ENCODE measurements around the gene HOTAIR.

Gene HOTAIR

DNA sequence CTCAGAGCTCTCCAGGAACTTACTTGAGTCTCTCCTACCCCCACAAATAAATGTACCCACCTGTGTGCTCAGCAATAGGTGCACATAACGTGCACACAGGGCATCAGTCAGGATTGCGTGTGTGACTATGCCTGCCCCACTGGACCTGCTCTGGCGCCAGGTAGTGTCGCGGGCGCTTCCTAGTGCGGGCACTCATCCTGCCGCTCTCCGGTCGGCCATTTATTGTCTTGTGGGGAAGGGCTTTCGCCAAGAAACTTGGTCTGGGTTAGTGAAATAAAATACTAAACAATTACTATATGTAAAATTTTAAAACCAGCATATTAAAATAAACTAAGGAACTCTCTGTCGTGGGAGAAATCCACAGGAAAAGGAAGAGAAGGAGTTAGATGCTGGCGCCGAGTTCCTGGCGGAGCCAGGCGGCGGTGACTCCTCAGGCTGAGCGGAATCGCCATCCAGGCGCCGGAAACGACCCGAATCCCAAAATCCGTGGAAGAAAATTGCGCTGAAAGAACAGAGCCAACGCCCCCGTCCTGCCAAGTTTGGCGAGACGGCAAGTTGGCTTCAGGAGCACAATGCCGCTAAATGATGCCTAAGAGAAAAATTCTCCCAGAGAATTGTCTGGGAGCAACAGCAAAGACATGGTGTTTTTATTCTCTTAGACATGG is 44.0 kb downstream of the HOTAIR start:
- no peak for DNase-seq (ENCODE audit: extremely low spot score)
- ChIA-PET POLR2A (no interaction called here), CTCF (no interaction called here)
- TF ChIP-seq, protein P1, sequence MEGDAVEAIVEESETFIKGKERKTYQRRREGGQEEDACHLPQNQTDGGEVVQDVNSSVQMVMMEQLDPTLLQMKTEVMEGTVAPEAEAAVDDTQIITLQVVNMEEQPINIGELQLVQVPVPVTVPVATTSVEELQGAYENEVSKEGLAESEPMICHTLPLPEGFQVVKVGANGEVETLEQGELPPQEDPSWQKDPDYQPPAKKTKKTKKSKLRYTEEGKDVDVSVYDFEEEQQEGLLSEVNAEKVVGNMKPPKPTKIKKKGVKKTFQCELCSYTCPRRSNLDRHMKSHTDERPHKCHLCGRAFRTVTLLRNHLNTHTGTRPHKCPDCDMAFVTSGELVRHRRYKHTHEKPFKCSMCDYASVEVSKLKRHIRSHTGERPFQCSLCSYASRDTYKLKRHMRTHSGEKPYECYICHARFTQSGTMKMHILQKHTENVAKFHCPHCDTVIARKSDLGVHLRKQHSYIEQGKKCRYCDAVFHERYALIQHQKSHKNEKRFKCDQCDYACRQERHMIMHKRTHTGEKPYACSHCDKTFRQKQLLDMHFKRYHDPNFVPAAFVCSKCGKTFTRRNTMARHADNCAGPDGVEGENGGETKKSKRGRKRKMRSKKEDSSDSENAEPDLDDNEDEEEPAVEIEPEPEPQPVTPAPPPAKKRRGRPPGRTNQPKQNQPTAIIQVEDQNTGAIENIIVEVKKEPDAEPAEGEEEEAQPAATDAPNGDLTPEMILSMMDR (IDR thresholded peaks at IDR 0.05; ENCODE audit: control extremely low read depth, extremely low read depth, low read depth, missing control alignments), result no peak

DNA sequence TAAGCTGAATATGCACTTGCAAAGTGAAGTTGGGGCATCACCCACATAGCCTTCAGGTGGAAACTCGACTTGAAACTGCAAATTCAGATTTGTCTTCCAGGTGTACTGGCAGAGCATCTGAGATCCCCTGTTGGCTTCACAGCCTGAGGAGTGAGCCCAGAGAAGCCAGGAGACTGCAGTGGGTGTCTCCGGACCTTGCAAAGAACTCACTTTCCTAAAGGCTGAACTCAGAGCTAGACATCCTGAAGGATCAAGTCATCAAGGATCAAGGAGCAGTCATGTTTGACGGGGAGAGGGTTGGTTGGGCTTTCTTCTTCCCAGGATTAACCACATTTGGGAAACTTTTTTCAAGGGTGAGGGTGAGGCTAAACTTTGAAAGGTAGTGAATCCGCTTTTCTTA is 45.2 kb downstream of the HOTAIR start:
- POLR2A ChIA-PET, result no interaction called here
- CTCF ChIA-PET, result interaction anchor here (1.2 kb wide), 1 partner anchor 8 kb away, joined by 3 read pairs; the partner anchor contains the start of gene HOXC13
- DNase-seq (ENCODE audit: extremely low spot score), result no peak
- TF ChIP-seq, protein P1 (IDR thresholded peaks at IDR 0.05; ENCODE audit: control extremely low read depth, extremely low read depth, low read depth, missing control alignments), result no peak

DNA sequence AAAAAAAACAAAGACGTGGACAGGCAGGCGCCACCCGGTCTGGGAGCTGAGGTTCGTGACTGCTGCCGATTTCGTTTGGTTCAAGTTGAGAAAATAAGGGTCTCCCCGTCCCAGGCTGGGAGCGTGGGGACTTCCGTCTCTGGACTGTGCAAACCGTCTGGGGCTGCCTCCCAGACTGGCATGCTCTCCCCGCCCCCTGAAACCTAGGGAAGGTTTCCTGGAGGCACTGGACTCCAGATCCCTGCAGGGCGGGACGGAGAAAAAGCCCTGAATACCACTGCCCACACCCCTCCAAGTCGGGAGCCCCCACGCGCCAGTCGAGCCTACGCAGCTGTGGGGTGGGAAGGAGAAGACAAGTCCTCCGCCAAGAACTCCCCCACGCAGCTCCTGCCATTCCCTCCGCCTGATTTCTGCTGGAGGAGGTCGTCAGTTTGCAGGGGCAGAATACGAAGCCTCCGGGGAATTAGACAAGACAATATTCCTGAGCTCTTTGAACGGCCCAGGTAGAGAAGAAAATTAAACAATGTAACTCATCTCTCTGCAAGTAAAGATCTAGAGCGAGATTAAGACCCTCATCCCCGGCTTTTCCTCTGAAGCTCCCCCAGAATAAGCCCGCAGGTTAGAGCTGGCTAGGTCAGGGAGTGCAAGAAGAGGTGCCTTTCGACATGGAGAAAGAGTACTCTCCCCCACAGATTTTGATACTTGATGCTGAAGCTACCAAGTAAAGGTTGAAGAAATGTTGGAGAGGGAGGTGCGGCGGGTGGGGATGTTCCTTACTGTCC is 46.5 kb downstream of the HOTAIR start:
- POLR2A ChIA-PET, result no interaction called here
- CTCF ChIA-PET, result no interaction called here
- DNase-seq (ENCODE audit: extremely low spot score), result no peak
- TF ChIP-seq, protein P1 (IDR thresholded peaks at IDR 0.05; ENCODE audit: control extremely low read depth, extremely low read depth, low read depth, missing control alignments), result no peak

DNA sequence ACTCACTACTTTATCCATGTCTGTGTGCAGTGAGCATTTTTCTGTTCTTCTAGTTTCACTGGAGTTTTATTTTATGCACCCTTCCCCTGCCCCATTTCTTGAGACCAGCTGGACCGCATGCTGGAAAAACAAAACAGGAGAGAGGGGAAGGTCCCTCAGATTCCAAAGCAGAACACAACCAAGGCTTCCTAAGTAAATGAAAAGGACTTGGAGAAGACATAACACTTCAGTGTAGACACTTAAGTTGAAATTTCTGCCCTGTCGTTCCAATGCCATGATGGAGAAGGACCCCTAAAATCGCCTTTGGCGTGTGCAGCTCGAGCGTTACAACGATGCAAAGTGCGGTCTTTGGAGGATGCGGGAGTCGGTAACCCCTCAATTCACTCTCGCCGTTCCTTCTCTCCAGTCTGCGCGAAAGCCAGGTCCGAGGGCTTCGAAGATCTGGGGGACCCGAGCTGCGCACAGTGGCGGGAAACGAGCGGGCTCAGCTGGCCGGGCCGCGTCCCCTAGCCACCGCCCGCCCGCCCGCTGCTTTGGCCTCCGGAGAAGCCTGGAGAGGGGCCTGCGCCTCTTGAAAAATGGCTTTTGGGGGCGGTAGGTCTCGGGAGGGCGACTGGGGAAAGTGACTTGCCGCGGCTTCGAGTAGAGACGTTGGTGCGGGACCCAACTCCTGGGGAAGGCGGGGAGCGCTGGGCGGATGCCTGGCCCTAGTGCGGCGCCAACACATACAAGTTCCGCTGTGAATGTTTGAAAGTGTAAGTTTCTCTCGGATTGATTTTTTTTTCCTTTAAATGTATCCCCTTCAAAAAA is 47.3 kb downstream of the HOTAIR start:
- TF ChIP-seq, protein P1 (IDR thresholded peaks at IDR 0.05; ENCODE audit: control extremely low read depth, extremely low read depth, low read depth, missing control alignments), result no peak
- POLR2A ChIA-PET, result no interaction called here
- CTCF ChIA-PET, result interaction anchor here (1.1 to 1.8 kb wide), 2 partner anchors 8 to 31 kb away, joined by 3 to 6 read pairs; no protein-coding TSS in a partner anchor
- DNase-seq (ENCODE audit: extremely low spot score), result no peak

DNA sequence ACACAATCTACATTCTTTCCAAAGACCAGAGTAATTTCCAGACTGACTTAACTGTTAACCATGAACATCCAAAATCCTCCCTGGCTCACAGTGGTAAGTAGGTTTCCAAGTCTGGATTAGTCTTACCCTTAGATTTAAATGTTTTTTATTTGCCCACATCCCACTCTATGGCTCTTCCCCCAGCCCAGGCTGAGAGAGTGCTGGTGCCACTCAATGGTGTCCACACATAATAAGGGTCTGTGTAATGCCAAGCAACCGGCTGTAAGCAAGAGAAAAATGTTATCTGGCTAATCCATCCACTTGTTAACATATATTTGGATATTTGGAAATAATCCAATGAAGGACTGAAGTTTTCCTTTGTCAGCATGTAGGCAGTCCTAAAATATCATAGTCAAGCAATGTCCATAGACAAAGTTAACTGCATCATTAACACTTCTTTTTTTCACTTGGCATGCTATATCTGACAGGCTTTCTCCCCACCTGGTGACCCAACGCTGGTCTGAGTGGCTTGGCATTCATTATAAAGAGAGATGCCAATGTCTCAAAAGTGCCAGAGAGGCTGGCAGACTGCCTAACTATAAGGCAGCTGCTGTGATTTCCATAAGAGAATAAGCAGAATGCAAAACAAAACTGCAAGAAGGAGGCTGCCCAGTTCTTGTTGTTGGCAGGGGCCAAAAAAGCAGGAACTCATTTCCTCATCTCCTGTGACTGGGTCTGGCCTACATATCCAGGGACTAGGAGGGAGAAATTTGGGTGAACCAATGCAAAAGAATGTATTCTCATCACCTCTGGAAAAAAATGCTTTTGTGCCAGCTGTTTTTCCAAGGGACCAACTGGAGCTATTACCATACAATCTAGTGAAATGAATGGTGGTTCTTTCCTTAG is 50.0 kb downstream of the HOTAIR start:
- POLR2A ChIA-PET, result no interaction called here
- TF ChIP-seq, protein P1 (IDR thresholded peaks at IDR 0.05; ENCODE audit: control extremely low read depth, extremely low read depth, low read depth, missing control alignments), result no peak
- no peak for DNase-seq (ENCODE audit: extremely low spot score)
- CTCF ChIA-PET, result interaction anchor here (1.5 kb wide), 1 partner anchor 10 kb away, joined by 4 read pairs; no protein-coding TSS in a partner anchor
